ENCODE measurements around the gene SMAD2.

GRCh38 chr18:47779381-47779780, 151.1 kb downstream of the SMAD2 start:
- no peak for TF ChIP-seq CTCF (IDR thresholded peaks at IDR 0.05; ENCODE audit: borderline replicate concordance, extremely low read depth, low read length, poor library complexity, severe bottlenecking)
- TF ChIP-seq EZH2 (IDR thresholded peaks at IDR 0.05; ENCODE audit: borderline replicate concordance, low read depth, low read length, severe bottlenecking): no peak
